Mesodermal cell (in vitro differentiated cells): ENCODE results near the gene CEACAM19.

Source experiments
- H3K27ac ChIP-seq: 2 replicates; pipeline ENCODE4 v1.7.0; 2013; ENCODE audit warnings: mild to moderate bottlenecking, low read depth, low read length, moderate library complexity; ENCODE audit not compliant: severe bottlenecking
- H3K36me3 ChIP-seq: 2 replicates; pipeline ENCODE4 v1.7.1; 2013; ENCODE audit warnings: mild to moderate bottlenecking, low read length, moderate library complexity; ENCODE audit not compliant: control insufficient read depth, insufficient read depth
- H3K4me1 ChIP-seq: one replicate; pipeline ENCODE4 v1.7.1; 2013; ENCODE audit warnings: mild to moderate bottlenecking, low read length; ENCODE audit not compliant: insufficient read depth, control insufficient read depth, poor library complexity, severe bottlenecking
- H3K4me3 ChIP-seq: 2 replicates; pipeline ENCODE4 v1.7.0; 2013; ENCODE audit warnings: low read length, control low read depth, mild to moderate bottlenecking; ENCODE audit not compliant: insufficient read depth, poor library complexity, severe bottlenecking; ENCODE audit errors: extremely low read depth
- H3K9me3 ChIP-seq: 2 replicates; pipeline ENCODE4 v1.7.1; 2013; ENCODE audit warnings: mild to moderate bottlenecking, low read length, moderate library complexity; ENCODE audit not compliant: control insufficient read depth
- WGBS, 2 experiments: methylation state at CpG; one replicate each; pipeline ENCODE4 v1.1.5; 2013; ENCODE audit warnings: missing lambda C conversion rate in 2 of 2; ENCODE audit not compliant: insufficient coverage in 2 of 2; 5-methylcytosine and 5-hydroxymethylcytosine counted together

CEACAM19 gene

GRCh38 chr19:44689290-44690130 lies 18.2 kb downstream of the CEACAM19 start:
- 42 to 46% methylated on average over 10 of the region's 11 CpGs for WGBS, 2 experiments
- Histone ChIP-seq H3K4me3 (no peak overlapping the region), H3K27ac (no peak overlapping the region), H3K9me3 (no peaks in the 10 kb centered on the region), H3K4me1 (peaks cover 19% of the 10 kb centered on the region), H3K36me3 (no peaks in the 10 kb centered on the region)

GRCh38 chr19:44690131-44690440 lies 18.8 kb downstream of the CEACAM19 start:
- no CpG with 5 or more reads among the region's 3 CpGs for WGBS, 2 experiments
- Histone ChIP-seq H3K9me3 (no peaks in the 10 kb centered on the region), H3K4me3 (no peak overlapping the region), H3K4me1 (peaks cover 19% of the 10 kb centered on the region), H3K27ac (no peak overlapping the region), H3K36me3 (no peaks in the 10 kb centered on the region)

- H3K4me3 ChIP-seq: no peak overlapping the region
- WGBS, 2 experiments: 79 to 88% methylated on average over 2 to 3 of the region's 5 CpGs
- no peaks in the 10 kb centered on the region for H3K36me3 ChIP-seq
- H3K9me3 ChIP-seq: no peaks in the 10 kb centered on the region
- H3K27ac ChIP-seq: no peak overlapping the region
- H3K4me1 ChIP-seq: peaks cover 10% of the 10 kb centered on the region
Measured at GRCh38 chr19:44692379-44692721, 21.1 kb downstream of the CEACAM19 start.

- 86% methylated on average over 1 of the region's 2 CpGs; no CpG with 5 or more reads in 1 of the 2 experiments for WGBS, 2 experiments
- peaks cover 10% of the 10 kb centered on the region for H3K4me1 ChIP-seq
- H3K27ac ChIP-seq: no peak overlapping the region
- no peaks in the 10 kb centered on the region for H3K9me3 ChIP-seq
- H3K36me3 ChIP-seq: no peaks in the 10 kb centered on the region
- no peak overlapping the region for H3K4me3 ChIP-seq
Measured at GRCh38 chr19:44694184-44694579, 22.9 kb downstream of the CEACAM19 start.

DNA sequence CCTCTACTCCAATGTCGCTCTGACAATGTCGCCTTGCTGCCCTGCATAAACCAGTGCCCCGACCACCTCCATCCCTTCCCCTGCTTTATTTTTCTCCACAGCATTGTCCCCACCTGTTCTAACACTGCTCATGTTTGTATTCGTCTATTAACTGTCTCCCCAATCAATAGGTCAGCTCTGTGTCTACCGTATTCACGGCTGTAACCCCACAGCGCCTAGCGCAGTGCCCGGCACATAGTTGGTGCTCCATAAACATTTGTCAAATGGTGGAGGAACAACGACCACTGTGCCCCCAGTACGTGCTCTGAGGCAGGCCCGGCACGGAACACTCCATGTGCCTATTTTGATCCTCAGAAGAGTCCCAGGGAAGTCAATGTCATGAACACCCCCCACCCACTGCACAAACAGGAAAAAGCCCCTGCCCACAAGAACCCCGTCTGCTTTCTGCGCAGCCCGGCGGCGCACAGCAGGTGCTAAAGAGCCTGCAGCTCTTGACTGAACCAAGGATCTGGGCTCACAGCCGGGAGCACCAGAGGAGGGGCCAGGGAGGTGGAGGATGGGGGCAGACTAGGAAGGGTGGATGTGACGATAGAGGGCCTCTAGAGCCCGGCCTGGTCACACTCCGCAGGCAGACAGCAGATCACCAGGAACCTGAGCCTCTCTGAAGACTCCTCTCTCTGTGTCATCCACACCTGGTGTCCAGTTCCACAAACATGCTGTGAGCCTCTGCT lies 25.8 kb downstream of the CEACAM19 start:
- 71 to 73% methylated on average over 16 to 20 of the region's 22 CpGs for WGBS, 2 experiments
- Histone ChIP-seq H3K27ac (no peak overlapping the region), H3K4me1 (peaks cover 5% of the 10 kb centered on the region), H3K36me3 (no peaks in the 10 kb centered on the region), H3K9me3 (no peaks in the 10 kb centered on the region), H3K4me3 (no peak overlapping the region)

DNA sequence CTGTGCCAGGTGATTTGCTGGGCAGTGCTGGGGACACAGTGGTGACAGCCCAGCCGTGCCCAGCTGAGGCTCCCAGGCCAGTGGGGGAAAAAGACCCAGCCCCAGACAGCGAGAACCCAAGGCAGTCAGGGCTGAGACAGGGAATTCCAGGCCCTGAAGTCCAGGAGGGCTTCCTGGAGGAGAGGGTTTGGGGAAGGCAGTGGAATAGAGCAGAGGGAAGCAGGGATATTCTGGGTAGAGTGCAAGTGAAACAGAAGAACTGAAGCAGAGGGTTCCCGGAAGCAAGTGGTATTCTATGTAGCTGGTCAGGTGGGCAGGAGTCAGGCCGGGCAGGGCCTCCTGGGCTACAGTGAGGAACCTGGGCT lies 26.4 kb downstream of the CEACAM19 start:
- H3K4me3 ChIP-seq: no peak overlapping the region
- no peaks in the 10 kb centered on the region for H3K36me3 ChIP-seq
- H3K27ac ChIP-seq: no peak overlapping the region
- H3K4me1 ChIP-seq: no peaks in the 10 kb centered on the region
- WGBS, 2 experiments: 83 to 100% methylated on average over 3 to 4 of the region's 4 CpGs
- H3K9me3 ChIP-seq: no peaks in the 10 kb centered on the region

DNA sequence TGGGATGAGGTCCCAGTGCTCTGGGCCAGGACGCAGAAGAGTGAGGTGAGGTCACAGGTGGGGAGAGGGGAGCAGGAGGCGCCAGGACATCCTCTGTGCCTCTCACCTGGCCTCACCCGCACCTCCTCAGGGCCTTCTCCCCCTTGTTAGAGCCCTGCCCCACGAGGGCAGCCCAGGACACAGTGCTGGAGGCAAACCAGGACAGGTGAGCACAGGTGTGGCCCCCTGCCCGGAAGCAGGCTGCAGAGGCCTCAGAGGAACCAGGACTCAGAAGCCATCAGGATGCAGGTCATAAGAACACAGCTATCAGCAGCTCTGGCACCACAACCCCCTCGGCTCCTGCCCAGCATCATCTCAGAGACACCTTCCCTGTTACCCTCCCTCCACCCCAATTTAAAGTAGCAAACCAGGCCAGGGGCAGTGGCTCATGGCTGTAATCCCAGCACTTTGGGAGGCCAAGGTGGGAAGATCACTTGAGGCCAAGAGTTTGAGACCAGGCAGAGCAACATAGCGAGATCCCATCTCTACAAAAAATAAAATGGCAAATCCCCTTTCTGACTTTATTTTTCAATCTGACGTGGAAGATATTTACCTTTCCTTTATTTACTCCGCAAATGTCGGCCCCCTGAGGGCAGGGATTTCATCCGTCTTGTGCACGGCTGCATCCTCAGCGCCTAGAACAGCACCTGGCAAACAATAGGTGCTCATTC lies 27.4 kb downstream of the CEACAM19 start, which contains the start of gene CEACAM16:
TSS of gene CEACAM16 (plus strand) at position 660 of the 710 bp plus-strand sequence. CDS start 2,306 bp downstream, outside the sequence.
- WGBS, 2 experiments: 96% methylated on average over 9 to 10 of the region's 13 CpGs
- no peak within 1 kb of the TSS for H3K4me3 ChIP-seq

DNA sequence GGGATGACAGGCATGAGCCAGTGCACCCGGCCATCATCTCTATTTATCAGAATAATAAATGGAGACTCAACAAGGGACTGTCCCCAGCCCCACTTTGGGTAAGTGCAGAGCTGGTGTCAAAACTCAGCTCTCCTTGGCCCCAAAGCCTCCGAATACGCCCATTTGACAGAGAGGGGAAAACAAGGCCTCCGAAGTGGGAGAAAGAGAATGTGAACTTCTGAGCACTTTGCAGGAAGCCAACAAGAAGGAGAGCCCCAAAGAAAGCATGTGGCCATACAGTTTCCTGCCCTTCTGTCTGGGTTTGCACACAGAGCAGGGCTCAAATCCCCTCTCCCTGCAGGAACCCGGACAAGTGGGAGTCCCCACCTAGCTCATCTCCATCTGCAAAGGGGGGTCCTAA lies 29.3 kb downstream of the CEACAM19 start:
- Histone ChIP-seq H3K4me1 (no peaks in the 10 kb centered on the region), H3K9me3 (no peaks in the 10 kb centered on the region), H3K27ac (no peak overlapping the region), H3K4me3 (no peak overlapping the region), H3K36me3 (no peaks in the 10 kb centered on the region)
- WGBS, 2 experiments: 88 to 93% methylated on average over 3 to 4 of the region's 5 CpGs

More for the DNA sequence above, 27.4 kb downstream of the CEACAM19 start, which contains the start of gene CEACAM16:
- no peaks in the 10 kb centered on the region for H3K4me1 ChIP-seq
- H3K36me3 ChIP-seq: no peaks in the 10 kb centered on the region
- H3K9me3 ChIP-seq: no peaks in the 10 kb centered on the region
- H3K27ac ChIP-seq: no peak within 1 kb of the TSS

DNA sequence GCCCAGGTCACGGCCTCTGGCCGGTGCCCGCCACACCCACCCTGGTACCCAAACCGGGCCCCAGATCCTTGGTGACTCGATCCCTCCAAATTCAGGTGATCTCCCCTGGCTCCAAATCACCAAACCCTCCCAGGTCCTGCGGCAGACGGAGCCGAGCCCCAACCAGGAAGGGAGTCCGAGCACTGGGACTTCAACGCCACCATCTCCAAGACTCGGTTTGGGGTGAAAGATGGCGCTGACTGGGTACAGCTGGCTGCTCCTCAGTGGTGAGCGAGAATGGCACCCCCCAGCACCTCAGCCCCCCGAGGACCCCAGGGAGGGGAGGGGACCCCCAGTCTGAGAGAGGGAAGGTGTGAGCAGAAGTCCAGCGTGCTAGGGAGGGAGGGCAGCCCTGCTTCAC lies 29.9 kb downstream of the CEACAM19 start:
- WGBS, 2 experiments: 94 to 97% methylated on average over 7 to 13 of the region's 15 CpGs
- Histone ChIP-seq H3K36me3 (no peaks in the 10 kb centered on the region), H3K27ac (no peak overlapping the region), H3K9me3 (no peaks in the 10 kb centered on the region), H3K4me3 (no peak overlapping the region), H3K4me1 (no peaks in the 10 kb centered on the region)

DNA sequence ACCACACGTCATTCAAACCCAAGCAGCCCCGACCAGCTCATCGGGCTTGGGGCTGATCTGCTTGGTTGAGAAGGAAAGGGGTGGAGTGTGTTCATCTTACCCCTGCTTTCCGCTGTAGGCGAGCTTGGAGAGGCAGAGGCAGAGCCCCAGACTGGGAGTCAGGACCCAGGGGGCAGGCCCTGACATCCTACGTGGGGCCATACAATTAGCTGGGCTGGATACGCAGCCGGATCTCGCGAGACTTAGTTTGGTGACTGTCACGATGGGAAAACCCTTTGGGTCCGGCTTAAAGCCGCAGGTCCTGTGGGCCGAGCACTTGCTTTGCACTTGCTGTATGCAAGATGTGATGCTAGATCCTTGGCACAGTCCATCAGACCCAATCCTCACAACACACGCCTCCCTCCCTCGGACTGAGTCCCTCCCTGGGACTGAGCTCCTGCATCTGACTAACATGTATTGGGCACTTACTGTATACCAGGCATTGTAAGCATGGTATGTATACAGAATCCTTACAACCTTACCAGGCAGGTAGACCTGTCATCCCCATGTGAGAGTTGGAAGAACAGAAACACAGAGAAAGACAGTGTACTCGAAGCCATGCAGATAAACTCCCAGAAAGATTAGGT lies 31.4 kb downstream of the CEACAM19 start:
- Histone ChIP-seq H3K27ac (no peak overlapping the region), H3K4me1 (no peaks in the 10 kb centered on the region), H3K36me3 (no peaks in the 10 kb centered on the region), H3K9me3 (no peaks in the 10 kb centered on the region), H3K4me3 (no peak overlapping the region)
- WGBS, 2 experiments: 92 to 94% methylated on average over 12 to 16 of the region's 17 CpGs
